GM19455 (cell line): ENCODE data around the gene M6PR.
A peak's percentile ranks its signal among the peaks of the same experiment; 100 is the strongest.
"Not testable (repeated sequence)": the region's sequence is repeated elsewhere in the genome, so short reads cannot be mapped to it uniquely, and the experiment has no call there.

Experiments used
- ATAC-seq: cut with Tn5 transposase; IDR thresholded peaks from one replicate; pipeline ENCODE4 v1.9.1; 2021; ENCODE audit not compliant: unreplicated experiment

Gene M6PR

DNA sequence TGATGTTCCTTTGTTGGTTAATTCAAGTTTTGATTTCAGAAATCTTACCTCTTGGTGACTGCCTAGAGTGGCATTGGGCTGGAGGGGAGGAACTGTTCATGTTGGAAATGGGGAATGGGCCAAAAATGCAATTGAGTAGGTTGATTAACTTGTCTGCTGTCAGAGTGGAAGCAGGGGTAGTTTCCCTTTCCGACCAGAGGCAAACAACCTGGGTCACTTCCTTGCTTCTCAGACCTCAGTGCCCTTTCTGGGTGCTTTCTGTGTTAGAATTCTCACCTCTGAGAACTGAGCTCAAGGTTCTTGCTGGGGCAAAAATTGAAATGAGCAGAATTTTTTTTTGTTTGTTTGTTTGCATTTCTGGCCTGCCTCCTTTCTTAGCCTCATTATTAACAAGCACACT lies 2.3 kb upstream of the M6PR start:
- ATAC-seq = no peak

DNA sequence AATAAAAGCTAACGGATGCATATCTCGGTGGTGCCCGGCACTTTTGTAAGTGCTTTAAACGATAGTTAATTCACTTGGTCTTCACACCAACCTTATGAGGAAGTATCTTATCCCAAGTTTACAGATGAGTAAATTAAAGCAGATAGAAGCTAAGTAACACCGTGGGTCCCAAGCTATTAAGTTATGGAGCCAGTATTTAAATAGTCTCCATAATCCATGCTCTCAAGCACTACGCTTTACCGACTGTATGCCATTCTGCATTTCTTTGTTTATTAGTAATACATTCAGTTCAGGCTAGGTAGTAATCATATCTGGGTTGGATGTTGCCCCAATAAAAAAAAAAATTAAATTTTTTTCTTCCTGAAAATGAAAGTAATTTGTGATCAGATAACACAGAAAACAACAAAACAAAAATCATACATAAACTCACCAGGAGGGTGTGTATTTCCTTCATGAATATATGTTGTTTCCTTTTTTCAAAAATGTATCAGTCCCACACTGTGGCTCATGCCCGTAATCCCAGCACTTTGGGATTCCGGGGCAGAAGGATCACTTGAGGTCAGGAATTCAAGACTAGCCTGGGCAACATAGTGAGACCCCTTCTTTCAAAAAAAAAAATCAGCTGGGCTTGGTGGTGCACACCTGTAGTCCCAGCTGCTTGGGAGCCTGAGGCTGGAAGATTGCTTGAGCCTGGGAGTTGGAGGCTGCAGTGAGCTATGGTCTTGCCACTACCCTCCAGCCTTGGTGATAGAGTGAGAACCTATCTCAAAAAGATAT lies 1.4 kb upstream of the M6PR start:
- ATAC-seq = no peak

DNA sequence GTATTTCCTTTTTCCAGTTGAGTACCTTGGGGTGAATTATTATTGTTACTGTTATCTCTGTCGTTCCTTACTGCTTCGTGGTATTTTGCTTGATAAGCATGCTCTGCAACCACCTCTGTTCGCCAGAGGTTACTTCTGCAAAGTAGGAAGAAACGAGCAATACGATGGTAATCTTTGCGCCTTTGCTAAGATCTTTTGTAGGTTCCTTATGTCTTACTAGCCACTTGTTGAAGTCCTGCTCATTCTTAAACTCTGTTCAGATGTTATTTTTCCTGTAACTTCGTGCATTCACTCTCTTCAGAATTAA lies 729 bp upstream of the M6PR start:
- peak; percentile 17 for ATAC-seq

DNA sequence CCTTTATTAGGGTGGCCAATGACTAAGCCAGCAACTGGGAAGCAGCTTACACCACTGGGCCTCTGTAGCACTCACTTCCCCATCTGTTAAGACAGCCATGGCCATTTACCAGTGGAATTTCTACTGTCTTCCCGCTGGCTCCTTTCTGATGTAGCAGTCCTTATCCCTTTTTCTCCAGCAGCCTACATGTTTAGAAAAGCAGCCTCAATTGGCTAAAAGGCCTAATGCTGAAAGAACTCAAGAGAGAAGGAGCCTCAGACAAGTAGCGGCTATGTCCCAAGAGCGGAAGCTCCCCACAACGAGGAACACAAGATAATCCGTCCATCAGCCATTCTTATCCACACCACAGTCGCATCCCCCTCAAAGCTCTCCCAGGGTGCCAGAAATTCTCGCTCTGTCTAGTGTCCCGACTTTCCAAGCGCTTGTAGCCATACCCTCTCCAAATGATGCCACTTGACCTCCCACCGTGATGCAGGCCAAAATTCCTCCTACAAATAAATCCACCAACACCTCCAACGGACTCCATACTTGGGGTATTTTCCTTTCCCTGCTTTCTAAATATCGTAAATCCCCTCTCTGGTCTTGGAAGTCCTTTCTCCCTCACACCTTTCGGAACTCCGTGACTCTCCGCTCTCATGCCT lies 624 bp downstream of the M6PR start:
- no peak for ATAC-seq

DNA sequence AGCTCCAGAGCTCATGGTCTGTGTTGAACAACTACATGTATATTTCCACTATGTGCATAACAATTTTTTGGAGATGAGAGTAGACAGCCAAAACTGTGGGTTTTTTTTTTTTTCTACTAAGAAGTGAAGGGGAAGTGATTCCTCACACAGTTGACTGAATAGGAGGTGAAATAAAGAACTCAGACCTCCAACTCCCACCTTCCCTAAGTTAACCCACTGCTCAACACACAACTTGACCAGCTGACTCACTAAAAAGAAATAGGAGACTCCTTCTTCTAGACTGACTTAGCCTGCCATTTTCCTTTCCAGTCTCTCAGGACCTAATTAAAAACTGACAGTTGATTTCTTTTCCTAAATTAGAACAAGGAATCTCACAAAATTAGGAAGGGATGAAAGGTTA lies 1.7 kb downstream of the M6PR start:
- no peak for ATAC-seq

DNA sequence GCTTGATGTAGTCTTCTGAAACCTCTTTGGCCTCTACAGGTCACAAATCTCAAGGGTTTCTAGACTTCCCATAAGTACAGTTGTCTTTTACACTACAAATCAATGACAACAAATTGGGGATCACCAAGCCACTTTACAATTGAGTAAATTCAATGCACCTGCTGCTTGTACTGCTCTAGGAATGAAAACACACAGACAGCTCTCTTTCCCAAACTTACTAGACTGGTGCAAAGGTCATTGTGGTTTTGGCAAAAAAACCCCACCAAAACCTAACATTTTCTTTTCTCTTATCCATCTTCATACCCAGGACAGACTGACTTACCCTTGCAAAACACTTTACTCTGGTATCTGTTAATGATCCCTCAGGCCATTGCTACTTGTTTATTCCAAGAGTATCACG lies 2.7 kb downstream of the M6PR start:
- ATAC-seq = no peak

DNA sequence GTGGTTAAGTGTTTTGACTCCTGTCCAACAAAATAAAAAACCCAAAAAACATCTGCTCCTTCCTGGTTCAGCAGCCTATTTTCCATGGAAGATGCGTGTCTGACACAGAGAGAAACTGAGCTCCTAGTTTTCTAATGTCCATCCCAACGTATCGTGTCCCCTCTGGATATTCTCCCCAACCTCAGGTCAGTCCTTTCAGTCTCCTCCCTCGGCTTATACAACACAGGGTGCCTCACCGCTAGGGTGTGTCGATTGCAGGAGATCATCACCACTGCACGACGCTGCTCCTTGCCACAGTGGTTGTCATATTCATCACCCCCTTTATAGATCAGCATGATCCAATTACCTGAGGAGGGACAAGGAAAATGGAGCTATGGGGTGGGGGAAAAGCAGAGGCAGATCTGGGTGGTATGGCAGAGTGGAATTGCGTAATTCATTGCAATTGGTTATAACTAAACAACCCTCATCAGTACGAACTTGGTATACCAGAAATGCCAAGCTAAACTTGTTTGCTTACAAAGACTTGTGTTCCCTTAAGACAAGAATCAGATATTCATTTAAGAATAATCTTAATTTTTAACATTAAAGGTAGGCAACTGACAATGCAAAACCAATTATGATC lies 5.8 kb downstream of the M6PR start:
- ATAC-seq = no peak

DNA sequence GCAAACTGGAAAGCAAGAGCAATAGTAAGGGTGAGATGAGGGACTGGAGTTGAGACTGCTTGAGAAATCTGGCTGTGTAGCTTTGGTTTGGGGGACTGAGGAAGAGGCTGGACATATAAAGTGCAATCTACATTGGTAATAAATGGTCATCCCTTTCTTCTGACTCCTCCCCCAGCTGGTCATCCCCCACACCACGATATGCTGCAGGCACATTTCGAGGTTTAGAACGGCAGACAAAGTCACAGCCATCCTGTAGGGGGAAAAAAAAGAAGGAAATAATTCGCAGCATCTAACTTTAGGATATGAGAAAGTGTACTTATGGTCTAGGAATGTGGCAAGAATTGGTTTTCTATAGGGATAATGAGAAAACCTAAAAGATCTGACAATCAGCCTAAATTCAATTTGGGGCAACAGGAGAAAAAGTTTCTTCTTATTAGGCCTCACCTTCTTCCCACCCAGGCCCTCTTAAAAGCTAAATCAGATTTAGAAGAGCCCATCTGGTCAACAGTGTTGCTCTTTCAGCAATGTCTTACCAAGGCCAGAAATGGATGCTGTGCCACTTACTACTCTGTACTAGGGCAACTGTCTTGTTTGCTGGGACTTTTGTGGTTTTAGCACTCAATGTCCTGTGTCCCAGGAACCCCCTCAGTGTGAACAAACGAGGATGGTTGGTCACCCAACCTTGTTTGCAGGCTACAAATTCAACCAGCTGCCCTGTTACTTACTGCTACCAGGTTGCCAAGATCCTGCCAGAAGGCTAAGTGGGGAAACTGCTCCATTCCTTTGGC lies 7.6 kb downstream of the M6PR start:
- ATAC-seq = no peak

DNA sequence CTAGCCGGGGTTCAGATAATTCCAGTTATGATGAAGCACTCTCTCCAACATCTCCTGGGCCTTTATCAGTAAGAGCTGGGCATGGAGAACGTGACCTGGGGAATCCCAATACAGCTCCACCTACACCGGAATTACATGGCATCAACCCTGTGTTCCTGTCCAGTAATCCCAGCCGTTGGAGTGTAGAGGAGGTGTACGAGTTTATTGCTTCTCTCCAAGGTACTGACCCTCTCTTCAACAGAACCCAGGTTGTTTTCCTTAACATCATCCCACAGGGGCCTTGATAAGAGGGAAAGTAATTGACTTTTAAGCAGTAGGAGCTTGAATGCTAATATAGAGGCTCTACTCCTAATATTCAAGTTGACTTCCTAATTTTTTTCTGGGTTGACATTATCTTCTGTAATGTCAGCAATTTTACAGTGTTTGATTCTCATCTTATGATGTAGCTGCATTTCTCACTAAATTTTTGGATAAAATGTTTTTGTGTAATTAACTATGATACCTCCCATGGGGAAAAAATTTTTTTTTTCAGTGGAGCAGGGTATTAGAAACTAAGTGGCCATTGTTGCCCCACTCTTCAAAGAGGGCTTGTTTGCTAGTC lies 11.5 kb downstream of the M6PR start:
- not testable (repeated sequence) for ATAC-seq

DNA sequence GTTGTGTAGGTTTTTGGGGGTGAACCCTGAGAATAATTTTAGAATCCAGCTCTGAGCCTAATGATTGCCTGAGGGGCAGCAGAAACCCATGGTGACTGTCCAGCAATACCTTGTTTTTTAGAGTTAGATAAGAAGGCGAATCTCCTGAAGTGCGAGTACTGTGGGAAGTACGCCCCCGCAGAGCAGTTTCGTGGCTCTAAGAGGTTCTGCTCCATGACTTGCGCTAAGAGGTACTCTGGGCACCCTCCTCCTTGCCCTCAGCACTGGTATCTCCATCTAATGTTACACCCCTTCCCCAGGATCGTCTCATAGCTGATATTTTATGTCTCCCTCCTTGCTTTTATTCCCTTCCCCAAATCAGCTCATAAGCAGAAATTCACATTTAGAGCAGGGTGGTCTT lies 12.7 kb downstream of the M6PR start:
- ATAC-seq = no peak

DNA sequence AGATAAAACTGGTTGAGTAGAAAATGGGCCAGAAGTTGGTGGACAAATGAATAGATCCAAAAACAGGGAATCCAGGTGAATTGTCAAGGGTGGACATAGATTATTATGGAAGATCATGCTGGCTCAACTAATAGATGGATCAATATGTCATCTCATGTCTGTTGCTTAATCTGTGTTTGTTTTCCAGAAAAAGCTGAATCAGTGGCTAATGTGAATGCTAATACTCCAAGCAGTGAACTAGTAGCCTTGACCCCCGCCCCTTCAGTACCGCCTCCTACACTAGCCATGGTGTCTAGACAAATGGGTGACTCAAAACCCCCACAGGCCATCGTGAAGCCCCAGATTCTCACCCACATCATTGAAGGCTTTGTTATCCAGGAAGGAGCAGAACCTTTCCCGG lies 15.4 kb downstream of the M6PR start:
- ATAC-seq = not testable (repeated sequence)

DNA sequence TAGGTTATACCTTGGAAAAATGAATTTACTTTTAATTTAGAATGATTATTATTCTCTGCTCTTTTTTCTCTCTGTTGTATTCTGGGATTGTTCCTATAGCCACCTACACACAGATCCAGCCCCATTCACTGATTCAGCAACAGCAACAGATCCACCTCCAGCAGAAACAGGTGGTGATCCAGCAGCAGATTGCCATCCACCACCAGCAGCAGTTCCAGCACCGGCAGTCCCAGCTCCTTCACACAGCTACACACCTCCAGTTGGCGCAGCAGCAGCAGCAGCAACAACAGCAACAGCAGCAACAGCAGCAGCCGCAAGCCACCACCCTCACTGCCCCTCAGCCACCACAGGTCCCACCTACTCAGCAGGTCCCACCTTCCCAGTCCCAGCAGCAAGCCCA lies 17.0 kb downstream of the M6PR start:
- ATAC-seq = not testable (repeated sequence)

DNA sequence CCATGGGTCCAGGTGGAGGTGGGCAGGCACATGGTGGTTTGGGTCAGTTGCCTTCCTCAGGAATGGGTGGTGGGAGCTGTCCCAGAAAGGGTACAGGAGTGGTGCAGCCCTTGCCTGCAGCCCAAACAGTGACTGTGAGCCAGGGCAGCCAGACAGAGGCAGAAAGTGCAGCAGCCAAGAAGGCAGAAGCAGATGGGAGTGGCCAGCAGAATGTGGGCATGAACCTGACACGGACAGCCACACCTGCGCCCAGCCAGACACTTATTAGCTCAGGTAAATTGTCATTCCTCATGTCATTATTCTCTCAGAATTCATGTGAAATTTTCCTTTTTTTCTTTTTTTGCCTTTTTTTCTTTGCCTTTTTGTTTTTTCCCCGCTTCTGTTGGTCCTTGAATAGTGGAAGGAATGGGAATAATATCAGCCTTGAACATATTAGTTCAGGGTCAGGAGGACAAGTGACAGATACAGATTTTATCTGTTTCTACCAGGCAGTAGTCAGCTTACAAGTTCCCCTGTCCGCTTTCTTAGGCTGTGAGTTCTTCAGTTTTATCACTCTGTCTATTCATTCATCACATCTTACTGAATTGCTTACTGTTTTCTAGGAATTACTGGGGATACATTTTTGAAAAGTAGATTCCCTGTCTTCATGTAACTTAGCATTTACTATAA lies 18.7 kb downstream of the M6PR start:
- not testable (repeated sequence) for ATAC-seq

DNA sequence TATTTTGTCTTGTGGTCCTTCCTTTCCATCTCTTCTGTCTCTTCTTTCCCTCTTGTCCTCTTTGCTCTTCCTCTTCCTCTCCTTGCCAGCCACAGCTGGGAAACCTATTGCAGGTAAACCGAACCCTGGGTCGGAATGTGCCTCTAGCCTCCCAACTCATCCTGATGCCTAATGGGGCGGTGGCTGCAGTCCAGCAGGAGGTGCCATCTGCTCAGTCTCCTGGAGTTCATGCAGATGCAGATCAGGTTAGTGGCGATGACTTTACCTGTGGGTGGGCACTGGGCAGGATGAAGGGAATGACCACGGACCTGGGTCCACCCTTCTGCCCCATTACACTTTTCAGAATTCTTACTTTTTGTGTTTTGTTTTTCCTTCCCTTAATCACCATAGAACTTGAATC lies 26.9 kb downstream of the M6PR start:
- no peak for ATAC-seq

DNA sequence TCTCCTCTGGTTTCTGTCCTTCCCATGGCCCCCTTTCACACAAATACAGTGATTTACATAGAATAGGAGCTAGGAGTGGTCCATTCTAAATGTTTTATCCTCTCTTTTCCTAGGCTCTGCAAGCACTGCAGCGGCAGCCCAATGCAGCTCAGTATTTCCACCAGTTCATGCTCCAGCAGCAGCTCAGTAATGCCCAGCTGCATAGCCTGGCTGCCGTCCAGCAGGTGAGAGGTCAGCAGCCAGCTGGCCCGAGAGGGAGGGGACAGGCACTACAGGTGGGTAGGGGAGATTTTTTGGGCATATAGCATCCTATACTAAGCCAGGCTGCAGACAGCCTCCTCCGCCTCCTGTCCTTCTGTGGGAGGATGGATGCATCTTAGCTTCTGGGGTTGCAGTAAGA lies 29.8 kb downstream of the M6PR start:
- not testable (repeated sequence) for ATAC-seq

DNA sequence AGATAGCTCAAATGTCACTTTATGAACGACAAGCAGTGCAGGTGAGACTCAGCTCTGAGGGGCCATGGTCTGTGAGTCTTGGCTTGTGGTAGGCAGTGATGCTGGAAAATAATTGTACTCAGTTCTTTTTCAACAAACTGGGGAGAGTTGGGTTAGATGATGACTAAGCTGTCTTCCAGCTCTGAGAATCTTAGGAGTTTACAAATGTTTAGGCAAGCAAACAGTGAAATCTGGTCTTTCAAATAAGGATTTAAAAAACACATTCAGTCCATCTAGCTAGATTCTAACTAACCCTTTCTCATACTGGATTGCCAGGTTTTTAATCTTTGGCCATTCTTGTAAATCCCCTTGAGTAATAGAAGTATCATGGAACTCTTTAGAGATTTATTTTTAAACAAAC lies 31.7 kb downstream of the M6PR start:
- no peak for ATAC-seq

DNA sequence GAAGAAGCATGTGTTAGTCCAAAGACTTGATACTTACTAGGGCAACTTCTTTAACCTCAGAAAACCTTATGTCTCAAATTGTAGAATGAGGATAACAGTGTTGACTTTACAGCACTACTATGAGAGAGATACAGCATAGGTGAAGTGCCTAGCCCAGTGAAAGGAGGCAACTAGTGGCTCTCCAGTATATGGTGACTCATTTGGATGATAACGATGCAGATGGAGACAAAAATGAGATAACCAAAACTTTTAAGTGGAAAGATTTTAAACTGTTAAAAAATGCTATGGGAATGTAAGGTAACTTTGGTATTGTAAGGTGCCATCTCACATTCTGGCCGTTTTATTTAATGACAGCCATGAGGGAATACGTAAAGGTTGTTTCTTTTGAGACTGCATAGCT lies 32.4 kb downstream of the M6PR start:
- ATAC-seq = no peak

DNA sequence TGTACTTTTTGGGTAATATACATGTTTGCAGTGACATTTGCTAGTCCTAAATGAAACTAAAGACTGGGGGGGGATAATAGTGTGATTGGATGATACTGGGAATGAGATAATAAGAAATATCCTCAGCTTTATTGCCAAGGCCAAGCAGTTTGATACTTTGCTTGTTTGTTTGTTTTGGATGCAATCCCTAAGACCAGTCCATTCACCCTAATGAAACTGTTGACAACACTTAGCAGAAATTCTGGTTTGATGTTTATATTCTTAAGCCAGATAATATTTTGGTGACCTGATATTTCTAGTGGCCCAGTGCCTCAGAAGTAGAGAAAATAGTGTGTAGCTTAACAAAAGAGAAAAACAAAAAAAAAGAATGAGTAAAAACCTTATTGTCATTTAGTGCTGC lies 33.3 kb downstream of the M6PR start:
- no peak for ATAC-seq

DNA sequence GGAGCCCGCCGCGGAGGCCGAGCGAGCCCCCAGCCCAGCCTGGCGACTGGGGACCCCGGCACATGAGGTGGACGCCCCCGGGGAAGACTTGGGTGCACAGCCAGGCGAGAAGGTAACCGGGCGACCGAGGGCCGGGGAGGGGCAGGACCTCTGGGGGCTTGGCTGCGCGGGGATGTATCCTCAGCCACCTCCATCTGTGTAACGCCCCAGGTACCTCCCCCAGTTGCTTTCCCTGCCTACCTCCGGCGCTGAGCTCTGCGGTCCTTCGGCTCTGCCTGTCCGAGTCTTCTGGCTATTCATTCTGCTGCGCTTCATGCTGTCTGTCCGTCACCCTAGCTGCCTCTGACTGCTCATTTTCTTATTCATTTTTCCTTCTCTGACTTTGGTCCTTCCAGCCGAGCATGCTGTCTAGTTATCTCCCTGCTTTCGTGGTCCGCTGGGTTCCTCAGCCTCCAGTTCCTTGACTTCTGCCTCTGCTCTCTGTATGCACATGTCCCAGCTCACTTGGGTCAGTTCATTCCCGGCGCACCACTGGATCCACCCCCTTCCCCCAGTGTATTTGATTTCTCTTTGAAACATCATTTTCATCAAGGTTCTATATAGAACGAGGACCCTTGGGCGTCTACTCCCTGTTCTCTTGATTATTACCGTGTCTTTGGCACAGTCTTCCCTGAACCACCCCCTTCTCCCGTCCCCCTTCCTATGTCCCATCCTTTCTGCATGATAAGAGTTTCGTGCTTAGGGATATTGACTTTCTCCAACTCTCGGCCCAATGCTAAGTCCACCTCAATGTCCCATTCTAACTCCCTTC lies 34.5 kb downstream of the M6PR start:
- peak; percentile 74 for ATAC-seq
